GM23338 (cell line): ENCODE measurements around the gene TINCR.

Source experiments
- CTCF ChIP-seq, 2 experiments: fragments of 200-600 bp in 1 of 2; sonication (generic) in 1 of 2; conservative IDR thresholded peaks; 2 replicates each; pipeline versions ENCODE4 v1.5.1 to v1.6.1; 2016 to 2017; ENCODE audit warnings: antibody characterized with exemption in 2 of 2, low read depth in 2 of 2, mild to moderate bottlenecking in 2 of 2, moderate library complexity in 1 of 2
- EZH2 ChIP-seq: fragments of 200-600 bp; sonication (generic); IDR thresholded peaks from one replicate; pipeline ENCODE4 v1.8.0; 2017; ENCODE audit warnings: antibody characterized with exemption, mild to moderate bottlenecking, low read depth; ENCODE audit not compliant: unreplicated experiment
- POLR2AphosphoS5 ChIP-seq: IDR thresholded peaks from 2 replicates; pipeline ENCODE4 v1.6.1; 2016; ENCODE audit warnings: antibody characterized with exemption, low read depth
- REST ChIP-seq: IDR thresholded peaks from one replicate; pipeline ENCODE4 v1.6.1; 2018; ENCODE audit warnings: antibody characterized with exemption; ENCODE audit not compliant: unreplicated experiment
- STAT1 ChIP-seq: IDR thresholded peaks from one replicate; pipeline ENCODE4 v1.6.1; 2016; ENCODE audit warnings: antibody characterized with exemption; ENCODE audit not compliant: unreplicated experiment
- ZNF114 ChIP-seq: fragments of 250-450 bp; sonication (Bioruptor Pico); IDR thresholded peaks from 2 replicates; pipeline ENCODE4 v1.5.0; 2020; ENCODE audit warnings: mild to moderate bottlenecking, moderate library complexity

- TF ChIP-seq REST = no peak
- TF ChIP-seq CTCF (conservative IDR thresholded peaks at IDR 0.05; ENCODE audit: low read depth in 2 of 2) = peak in 1 of 2 experiments; percentile 66; a peak in 2 of 4 replicates
- no peak for TF ChIP-seq EZH2
- TF ChIP-seq POLR2AphosphoS5 = peak; percentile 18; the same call in 1 of the 2 replicates
- no peak for TF ChIP-seq ZNF114 (CRISPR knock-in tag)
- no peak for TF ChIP-seq STAT1
Measured at GRCh38 chr19:5567360-5567969, at the start of gene TINCR.
